ENCODE data around the gene AIF1L.
"Not testable (repeated sequence)": the region's sequence is repeated elsewhere in the genome, so short reads cannot be mapped to it uniquely, and the experiment has no call there.

The AIF1L gene

GRCh38 chr9:131121346-131121745 is 25.0 kb downstream of the AIF1L start:
- no peak for DNase-seq (ENCODE audit: low read depth)

GRCh38 chr9:131122158-131122557 is 25.8 kb downstream of the AIF1L start:
- DNase-seq (ENCODE audit: low read depth): no peak

- no peak for DNase-seq (ENCODE audit: low read depth)
These were observed 28.6 kb downstream of the AIF1L start for GRCh38 chr9:131125038-131125287.

GRCh38 chr9:131125288-131126058 is 29.1 kb downstream of the AIF1L start, which contains the start of gene NUP214:
Gene NUP214 (plus strand): TSS chr9:131125586. CDS start chr9:131125705, 119 bp downstream.
- peak; percentile 94 for DNase-seq (ENCODE audit: low read depth)

GRCh38 chr9:131126059-131126426 is 29.7 kb downstream of the AIF1L start:
- DNase-seq (ENCODE audit: low read depth): no peak

- DNase-seq (ENCODE audit: low read depth): no peak
These were observed 32.9 kb downstream of the AIF1L start for GRCh38 chr9:131129183-131129582.

- no peak for DNase-seq (ENCODE audit: low read depth)
These were observed 42.3 kb downstream of the AIF1L start for GRCh38 chr9:131138676-131139075.

GRCh38 chr9:131140112-131140511 is 43.8 kb downstream of the AIF1L start:
- no peak for DNase-seq (ENCODE audit: low read depth)

- no peak for DNase-seq (ENCODE audit: low read depth)
These were observed 44.2 kb downstream of the AIF1L start for GRCh38 chr9:131140550-131140949.

GRCh38 chr9:131142160-131142559 is 45.8 kb downstream of the AIF1L start:
- no peak for DNase-seq (ENCODE audit: low read depth)

- no peak for DNase-seq (ENCODE audit: low read depth)
These were observed 47.9 kb downstream of the AIF1L start for GRCh38 chr9:131144201-131144600.

GRCh38 chr9:131145245-131145644 is 48.9 kb downstream of the AIF1L start:
- DNase-seq (ENCODE audit: low read depth): no peak

GRCh38 chr9:131146186-131146585 is 49.9 kb downstream of the AIF1L start:
- DNase-seq (ENCODE audit: low read depth): no peak

- no peak for DNase-seq (ENCODE audit: low read depth)
These were observed 51.9 kb downstream of the AIF1L start for GRCh38 chr9:131148276-131148675.

- DNase-seq (ENCODE audit: low read depth): no peak
These were observed 52.8 kb downstream of the AIF1L start for GRCh38 chr9:131148966-131149687.

- DNase-seq (ENCODE audit: low read depth): no peak
These were observed 53.3 kb downstream of the AIF1L start for GRCh38 chr9:131149688-131150053.

- DNase-seq (ENCODE audit: low read depth): no peak
These were observed 57.3 kb downstream of the AIF1L start for GRCh38 chr9:131153595-131153994.

GRCh38 chr9:131158673-131159072 is 62.3 kb downstream of the AIF1L start:
- DNase-seq (ENCODE audit: low read depth): not testable (repeated sequence)

- DNase-seq (ENCODE audit: low read depth): no peak
These were observed 64.2 kb downstream of the AIF1L start for GRCh38 chr9:131160416-131161112.

GRCh38 chr9:131161585-131161984 is 65.3 kb downstream of the AIF1L start:
- DNase-seq (ENCODE audit: low read depth): no peak

GRCh38 chr9:131162886-131163285 is 66.6 kb downstream of the AIF1L start:
- no peak for DNase-seq (ENCODE audit: low read depth)

- DNase-seq (ENCODE audit: low read depth): no peak
These were observed 69.2 kb downstream of the AIF1L start for GRCh38 chr9:131165523-131165922.

GRCh38 chr9:131167146-131167692 is 70.9 kb downstream of the AIF1L start:
- DNase-seq (ENCODE audit: low read depth): no peak
